Glutamatergic neuron (in vitro differentiated cells): ENCODE results near the gene DLL4. TPM values are rescaled to one million over a fixed set of nuclear protein-coding genes. Genes with fewer than 3 reads are reported as not detected.

Experiments used
- DNase-seq: peaks from one replicate; pipeline ENCODE4 v3.0.0; 2022
- H3K27ac Mint-ChIP-seq: one replicate; pipeline ENCODE4 v1.8.0; 2020; ENCODE audit warnings: mild to moderate bottlenecking, mixed read lengths, inconsistent platforms; ENCODE audit not compliant: unreplicated experiment
- H3K27me3 Mint-ChIP-seq: one replicate; pipeline ENCODE4 v1.8.0; 2020; ENCODE audit warnings: mild to moderate bottlenecking, moderate library complexity, mixed read lengths, inconsistent platforms; ENCODE audit not compliant: unreplicated experiment
- H3K36me3 Mint-ChIP-seq: one replicate; pipeline ENCODE4 v1.8.0; 2020; ENCODE audit warnings: mild to moderate bottlenecking, mixed read lengths, inconsistent platforms; ENCODE audit not compliant: unreplicated experiment
- H3K4me1 Mint-ChIP-seq: one replicate; pipeline ENCODE4 v1.8.0; 2020; ENCODE audit warnings: mild to moderate bottlenecking, low read depth, mixed read lengths, inconsistent platforms; ENCODE audit not compliant: unreplicated experiment
- H3K4me3 Mint-ChIP-seq: one replicate; pipeline ENCODE4 v1.8.0; 2020; ENCODE audit warnings: mild to moderate bottlenecking, mixed read lengths, inconsistent platforms; ENCODE audit not compliant: unreplicated experiment
- H3K9me3 Mint-ChIP-seq: one replicate; pipeline ENCODE4 v1.8.0; 2020; ENCODE audit warnings: mild to moderate bottlenecking, moderate library complexity, mixed read lengths, inconsistent platforms; ENCODE audit not compliant: unreplicated experiment
- total RNA-seq: library from RNA; stranded (reverse); fragmentation: NEBNext Ultra II Directional; extraction: Animal tissue kit (Norgen Biotek cat#: 25700); gene quantifications from one replicate; pipeline ENCODE4 v1.2.1, GENCODE V29; 2021; ENCODE audit not compliant: unreplicated experiment
- TF ChIP-seq, protein P1 (sequence below): fragments of 200-600 bp; sonication (generic); IDR thresholded peaks from one replicate; pipeline ENCODE4 v1.5.0; 2021; ENCODE audit not compliant: partially characterized antibody, unreplicated experiment

DLL4 gene
- total RNA-seq, 1 donor from 2014 or later = 12.5 TPM

DNA sequence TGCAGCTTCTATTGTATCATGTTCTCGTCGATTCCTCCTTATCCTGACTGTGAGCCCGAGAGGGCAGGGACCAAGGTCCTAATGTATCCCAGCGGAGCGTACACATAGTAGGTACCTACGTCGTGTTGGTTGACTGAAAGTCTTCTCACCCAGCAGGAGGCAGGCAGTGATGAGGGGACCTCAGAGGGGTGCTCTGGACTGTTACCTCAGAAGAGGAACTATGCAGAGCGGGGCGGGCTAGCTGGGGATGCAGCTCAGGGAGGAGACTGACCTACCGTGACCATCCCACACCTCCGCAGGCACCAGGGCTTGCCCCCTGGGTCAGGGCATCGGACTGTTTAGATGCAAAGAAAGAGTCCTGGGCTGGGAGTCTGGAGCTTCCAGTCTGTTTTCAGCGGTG, 35.5 kb downstream of the DLL4 start:
- Mint-ChIP-seq H3K36me3 (peaks cover 5% of the 10 kb centered on the region), H3K9me3 (peaks cover 4% of the 10 kb centered on the region), H3K4me3 (no peak overlapping the region), H3K27ac (no peak overlapping the region), H3K27me3 (peaks cover 3% of the 10 kb centered on the region), H3K4me1 (peaks cover 14% of the 10 kb centered on the region)
- TF ChIP-seq, protein P1, sequence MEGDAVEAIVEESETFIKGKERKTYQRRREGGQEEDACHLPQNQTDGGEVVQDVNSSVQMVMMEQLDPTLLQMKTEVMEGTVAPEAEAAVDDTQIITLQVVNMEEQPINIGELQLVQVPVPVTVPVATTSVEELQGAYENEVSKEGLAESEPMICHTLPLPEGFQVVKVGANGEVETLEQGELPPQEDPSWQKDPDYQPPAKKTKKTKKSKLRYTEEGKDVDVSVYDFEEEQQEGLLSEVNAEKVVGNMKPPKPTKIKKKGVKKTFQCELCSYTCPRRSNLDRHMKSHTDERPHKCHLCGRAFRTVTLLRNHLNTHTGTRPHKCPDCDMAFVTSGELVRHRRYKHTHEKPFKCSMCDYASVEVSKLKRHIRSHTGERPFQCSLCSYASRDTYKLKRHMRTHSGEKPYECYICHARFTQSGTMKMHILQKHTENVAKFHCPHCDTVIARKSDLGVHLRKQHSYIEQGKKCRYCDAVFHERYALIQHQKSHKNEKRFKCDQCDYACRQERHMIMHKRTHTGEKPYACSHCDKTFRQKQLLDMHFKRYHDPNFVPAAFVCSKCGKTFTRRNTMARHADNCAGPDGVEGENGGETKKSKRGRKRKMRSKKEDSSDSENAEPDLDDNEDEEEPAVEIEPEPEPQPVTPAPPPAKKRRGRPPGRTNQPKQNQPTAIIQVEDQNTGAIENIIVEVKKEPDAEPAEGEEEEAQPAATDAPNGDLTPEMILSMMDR = no peak
- no peak for DNase-seq

DNA sequence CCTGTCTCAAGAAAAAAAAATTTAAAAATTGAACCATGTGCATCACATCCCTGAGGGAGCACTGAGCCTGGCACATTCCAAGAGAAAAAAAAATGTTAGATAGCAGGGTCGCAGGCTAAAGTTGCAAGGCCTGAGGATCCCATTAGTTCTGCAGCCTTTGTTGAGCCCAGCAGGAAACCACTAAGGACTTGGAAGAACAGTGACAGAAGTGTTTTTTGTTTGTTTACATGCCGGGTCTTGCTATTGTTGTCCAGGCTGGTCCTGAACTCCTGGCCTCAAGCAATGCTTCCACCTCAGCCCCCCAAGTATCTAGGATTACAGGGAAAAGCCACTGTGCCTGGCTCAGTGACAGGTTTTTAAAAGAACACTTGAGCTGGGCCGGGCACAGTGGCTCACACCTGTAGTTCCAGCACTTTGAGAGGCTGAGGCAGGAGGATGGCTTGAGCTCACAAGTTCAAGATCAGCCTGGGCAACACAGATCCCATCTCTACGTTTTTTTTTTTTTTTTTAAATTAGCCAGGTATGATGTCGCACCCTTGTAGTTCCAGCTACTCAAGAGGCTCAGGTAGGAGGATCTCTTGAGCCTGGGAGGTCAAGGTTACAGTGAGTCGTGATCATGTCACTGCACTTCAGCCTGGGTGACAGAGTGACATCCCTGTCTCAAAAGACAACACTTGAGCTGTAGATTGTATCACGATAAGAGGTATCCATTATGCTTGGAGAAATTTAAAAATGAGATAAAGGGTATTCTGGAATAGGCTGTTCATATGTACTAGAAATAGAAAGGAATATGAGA, 39.3 kb downstream of the DLL4 start:
- Mint-ChIP-seq H3K36me3 (no peaks in the 10 kb centered on the region), H3K4me3 (no peak overlapping the region), H3K27me3 (peaks cover 2% of the 10 kb centered on the region), H3K27ac (no peak overlapping the region), H3K4me1 (peaks cover 11% of the 10 kb centered on the region), H3K9me3 (peaks cover 3% of the 10 kb centered on the region)
- DNase-seq = no peak
- TF ChIP-seq, protein P1 = no peak

DNA sequence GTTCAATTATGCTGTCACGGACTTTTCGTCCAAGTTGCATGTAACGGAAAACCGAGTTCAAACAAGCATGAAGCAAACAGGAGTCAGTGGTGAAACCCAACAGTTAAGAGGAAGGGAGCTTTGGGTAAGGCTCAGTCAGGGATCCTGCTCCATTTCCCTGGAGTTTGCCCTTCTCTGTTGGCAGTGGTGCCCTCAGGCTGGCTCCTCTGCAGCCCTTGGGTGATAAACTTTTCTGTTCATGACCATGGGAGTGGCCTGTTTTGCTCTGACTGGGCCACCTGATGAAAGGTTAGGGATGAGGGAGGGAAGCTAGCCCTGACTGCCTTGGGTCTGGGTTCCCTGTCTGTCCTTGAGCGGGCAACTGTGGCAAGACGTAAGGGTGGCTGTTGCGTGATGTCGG, 40.2 kb downstream of the DLL4 start:
- H3K27ac Mint-ChIP-seq = no peak overlapping the region
- H3K36me3 Mint-ChIP-seq = no peaks in the 10 kb centered on the region
- TF ChIP-seq, protein P1 = no peak
- no peak for DNase-seq
- H3K4me3 Mint-ChIP-seq = no peak overlapping the region
- peaks cover 11% of the 10 kb centered on the region for H3K4me1 Mint-ChIP-seq
- H3K9me3 Mint-ChIP-seq = peaks cover 3% of the 10 kb centered on the region
- H3K27me3 Mint-ChIP-seq = peaks cover 2% of the 10 kb centered on the region

DNA sequence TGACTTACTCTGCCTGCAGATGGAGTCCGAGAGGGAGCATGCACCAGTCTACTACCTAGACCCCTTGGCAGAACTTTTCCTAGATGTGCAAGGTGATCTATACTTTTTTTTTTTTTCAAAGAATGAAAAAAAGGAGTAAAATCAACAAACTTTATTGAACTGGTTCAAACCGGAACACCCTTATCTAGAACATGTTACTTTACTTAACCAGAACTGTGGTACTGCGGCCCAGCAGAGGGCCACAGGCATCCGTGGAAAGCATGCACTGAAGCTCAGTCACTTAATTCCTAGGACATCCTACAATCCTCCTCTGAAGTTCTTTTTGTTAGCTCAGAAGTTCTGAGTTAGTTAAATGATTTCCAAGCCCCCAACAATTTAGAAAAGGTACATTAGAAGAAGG, 45.7 kb downstream of the DLL4 start:
- no peak overlapping the region for H3K4me3 Mint-ChIP-seq
- peaks cover 3% of the 10 kb centered on the region for H3K9me3 Mint-ChIP-seq
- TF ChIP-seq, protein P1 = no peak
- H3K27me3 Mint-ChIP-seq = peaks cover 4% of the 10 kb centered on the region
- H3K36me3 Mint-ChIP-seq = no peaks in the 10 kb centered on the region
- peaks cover 9% of the 10 kb centered on the region for H3K4me1 Mint-ChIP-seq
- H3K27ac Mint-ChIP-seq = no peak overlapping the region
- no peak for DNase-seq

DNA sequence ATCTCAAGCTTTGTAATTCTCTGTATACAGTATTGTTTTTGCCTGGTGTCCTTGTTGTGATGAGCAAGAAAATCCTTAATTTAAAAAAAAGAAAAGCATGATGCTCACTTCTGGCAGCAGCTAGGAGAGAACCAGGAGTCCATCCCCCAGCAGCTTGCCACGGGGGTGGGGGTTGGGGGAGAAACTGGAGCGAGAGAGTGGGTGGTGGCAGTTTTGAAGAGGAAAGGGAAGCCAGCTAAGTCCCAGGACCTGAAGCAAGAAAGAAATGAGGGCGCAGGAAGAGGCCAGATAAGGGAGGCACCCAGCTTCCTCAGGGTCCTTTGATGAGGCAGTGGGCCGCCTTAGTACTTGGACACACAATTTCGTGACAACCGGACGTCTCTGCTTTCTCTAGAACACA, 47.7 kb downstream of the DLL4 start:
- peaks cover 9% of the 10 kb centered on the region for H3K4me1 Mint-ChIP-seq
- peaks cover 3% of the 10 kb centered on the region for H3K27me3 Mint-ChIP-seq
- H3K36me3 Mint-ChIP-seq = no peaks in the 10 kb centered on the region
- TF ChIP-seq, protein P1 = no peak
- DNase-seq = no peak
- peaks cover 3% of the 10 kb centered on the region for H3K9me3 Mint-ChIP-seq
- peak overlapping the region; percentile 64 for H3K27ac Mint-ChIP-seq
- H3K4me3 Mint-ChIP-seq = no peak overlapping the region
